ENCODE data around the gene HSPB2. TPM values are rescaled to one million over a fixed set of nuclear protein-coding genes. Genes with fewer than 3 reads are reported as not detected.

Gene HSPB2

Small RNA genes within 50 kb of the gene (small RNA-seq; reads per million reads assigned to genes)
- not detected for gene C11orf52
- gene GNG5P3 = not detected
- not detected for gene RNA5SP351
- gene RPL37AP8 = not detected
